Measurements from ENCODE around the gene AKIRIN2. TPM values are rescaled to one million over a fixed set of nuclear protein-coding genes. Genes with fewer than 3 reads are reported as not detected.

AKIRIN2 gene
- total RNA-seq: 13.2 and 14.5 TPM in 2 replicates

DNA sequence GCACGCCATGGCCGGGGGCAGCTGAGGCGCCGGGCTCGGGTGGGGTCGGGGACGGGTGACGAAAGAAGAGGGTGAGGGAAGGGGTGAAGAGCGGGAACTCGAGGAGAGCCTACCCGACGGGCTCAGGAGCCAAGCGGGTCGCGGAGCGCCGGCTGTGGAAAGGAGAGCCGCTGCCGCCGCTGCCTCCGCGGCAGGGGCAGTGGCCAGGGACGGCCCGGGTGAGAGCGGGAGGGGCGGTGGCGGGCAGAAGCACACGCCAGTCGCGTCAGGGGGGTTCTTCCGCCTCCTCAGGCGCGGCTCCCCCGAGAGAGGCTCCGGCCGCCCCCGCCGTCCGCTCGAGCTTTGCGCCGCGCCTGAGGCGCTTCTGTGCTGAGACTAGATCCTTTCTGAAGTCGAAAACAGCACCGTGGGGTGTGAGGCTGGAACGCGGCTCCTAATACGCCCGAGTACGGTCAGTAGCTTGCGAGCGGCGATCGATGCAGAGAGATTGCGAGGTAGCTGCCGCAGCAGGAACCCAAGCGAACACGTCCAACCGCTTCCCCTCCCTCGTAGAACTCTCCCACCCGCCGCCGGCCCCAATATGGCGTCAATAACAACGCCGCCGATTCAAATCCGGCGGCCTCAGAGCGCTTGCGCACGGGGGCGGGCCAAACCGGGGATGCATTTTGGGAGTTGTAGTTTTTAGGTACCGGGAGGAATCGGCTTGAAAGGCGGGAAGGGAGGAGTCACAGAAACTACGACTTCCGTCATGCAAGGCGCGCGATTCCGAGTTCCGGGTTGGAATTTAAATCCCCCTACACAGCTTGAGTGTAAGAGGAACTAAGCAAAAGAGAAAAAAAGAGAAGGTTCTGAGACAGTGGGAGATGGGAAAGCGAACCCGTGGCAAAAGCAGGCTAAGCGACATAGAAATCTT is at the start of gene AKIRIN2:
Gene AKIRIN2 (minus strand): TSS at position 558 of the 913 bp plus-strand sequence. CDS start 549 bp downstream, at position 9.

Small RNA genes within 50 kb of the gene (small RNA-seq; reads per million reads assigned to genes)
- not detected for gene RF01210

Other genes with a start within 250 kb of the AKIRIN2 start
- gene SLC35A1, start 229.3 kb downstream of the AKIRIN2 start, total RNA-seq: 12.9 and 15.6 TPM in 2 replicates
- 27.6 and 29.1 TPM in 2 replicates for gene RARS2, start 112.2 kb downstream of the AKIRIN2 start, total RNA-seq
- 29.4 and 34.2 TPM in 2 replicates for gene ORC3, start 112.1 kb downstream of the AKIRIN2 start, total RNA-seq